Spleen (tissue), 11 donors: ENCODE results near the gene PLD4. TPM values are rescaled to one million over a fixed set of nuclear protein-coding genes. Genes with fewer than 3 reads are reported as not detected.

ENCODE experiments used
- DNase-seq: peaks from one replicate; pipeline ENCODE4 v3.0.0-alpha.2; 2020
- H3K27ac ChIP-seq, 8 donors: fragments of 200-600 bp; sonication (generic) in 7 of 8; 1 replicate in 4 of 8; 2 replicates in 4 of 8; pipeline versions ENCODE4 v1.5.0 to v1.8.0; 2016 to 2021; ENCODE audit warnings: inconsistent platforms in 4 of 8, mild to moderate bottlenecking in 4 of 8, moderate library complexity in 1 of 8
- H3K27me3 ChIP-seq, 7 donors: fragments of 200-600 bp; sonication (generic) in 6 of 7; replicated peaks in 1 of 7; 1 replicate in 4 of 7; 2 replicates in 3 of 7; pipeline versions ENCODE4 v1.5.0 to v1.8.0; 2016 to 2021; ENCODE audit warnings: inconsistent platforms in 3 of 7, mild to moderate bottlenecking in 1 of 7
- H3K36me3 ChIP-seq, 6 donors: fragments of 200-600 bp; sonication (generic) in 5 of 6; 1 replicate in 4 of 6; 2 replicates in 2 of 6; pipeline versions ENCODE4 v1.5.0 to v1.8.0; 2016 to 2021; ENCODE audit warnings: inconsistent platforms in 2 of 6
- H3K4me1 ChIP-seq, 6 donors: fragments of 200-600 bp; sonication (generic) in 5 of 6; 1 replicate in 3 of 6; 2 replicates in 3 of 6; pipeline versions ENCODE4 v1.5.0 to v1.8.0; 2016 to 2021; ENCODE audit warnings: inconsistent platforms in 3 of 6
- H3K4me3 ChIP-seq, 8 donors: fragments of 200-600 bp; sonication (generic) in 7 of 8; 1 replicate in 4 of 8; 2 replicates in 4 of 8; pipeline versions ENCODE4 v1.5.0 to v1.8.0; 2016 to 2021; ENCODE audit warnings: inconsistent platforms in 4 of 8, mild to moderate bottlenecking in 4 of 8, moderate library complexity in 2 of 8
- H3K9me3 ChIP-seq, 8 donors: fragments of 200-600 bp; sonication (generic) in 7 of 8; 1 replicate in 4 of 8; 2 replicates in 4 of 8; pipeline versions ENCODE4 v1.5.0 to v1.8.0; 2016 to 2021; ENCODE audit warnings: inconsistent platforms in 4 of 8
- POLR2A ChIP-seq, 3 donors: fragments of 450-650 bp; IDR thresholded peaks; one replicate each; pipeline ENCODE4 v1.5.1; 2017; ENCODE audit warnings: antibody characterized with exemption in 3 of 3, mild to moderate bottlenecking in 1 of 3
- POLR2AphosphoS5 ChIP-seq, 3 donors: sonication (generic); formaldehyde crosslinking; IDR thresholded peaks; one replicate each; pipeline ENCODE4 v1.5.1; 2017; ENCODE audit warnings: antibody characterized with exemption in 3 of 3
- WGBS, 5 donors: extraction: QIAGEN DNeasy Blood & Tissue Kit in 3 of 5; methylation state at CpG; one replicate each; pipeline versions ENCODE4 v1.1.5 to v1.1.7; 2013 to 2018; 5-methylcytosine and 5-hydroxymethylcytosine counted together
- intact Hi-C: fragments of 100-400 bp; cut with DNase I; formaldehyde crosslinking; loops from one replicate; pipeline ENCODE4 v1.15.0; 2023; ENCODE audit warnings: low total_unique reads
- polyA plus RNA-seq, 3 donors: library from polyadenylated mRNA; stranded (reverse); fragments of 200-250 nt; gene quantifications; one replicate each; pipeline ENCODE4 v1.2.1, GENCODE V29; 2013
- total RNA-seq, 7 donors: library from RNA; depleted of rRNA in 3 of 7; stranded (reverse); fragments of >200 nt in 3 of 7; fragmentation: NEBNext Ultra II Directional in 4 of 7; extraction: Animal tissue kit (Norgen Biotek cat#: 25700) in 4 of 7; gene quantifications; one replicate each; pipeline versions ENCODE4 v1.1.0 to v1.2.1, GENCODE V29; 2016 to 2021
- TF ChIP-seq, protein P1 (sequence below), 11 experiments: fragments of 200-600 bp in 7 of 11; fragments of 450-650 bp in 4 of 11; sonication (generic) in 4 of 11; IDR thresholded peaks in 8 of 11; conservative IDR thresholded peaks in 3 of 11; 1 replicate in 7 of 11; 2 replicates in 4 of 11; pipeline versions ENCODE4 v1.4.0 to v1.8.0; 2016 to 2021; ENCODE audit warnings: antibody characterized with exemption in 11 of 11, inconsistent platforms in 4 of 11, mild to moderate bottlenecking in 1 of 11
- donor health status: healthy with polysubstance abuse.
- donor health status: DM: no; HTN: no; CAD: no; lungs with moderate emphysema.
- donor health status: DM: no; HTN: no; CAD: no.
- donor health status: Bipolar disorder and iron deficiency.
- donor health status: healthy.
- donor health status: DM: no; HTN: no; CAD: no.
- donor health status: DM: yes; HTN: yes; CAD: no.

The PLD4 gene
- total and polyA plus RNA-seq, 10 donors, result 5.4 to 31.3 (median 22.9) TPM

DNA sequence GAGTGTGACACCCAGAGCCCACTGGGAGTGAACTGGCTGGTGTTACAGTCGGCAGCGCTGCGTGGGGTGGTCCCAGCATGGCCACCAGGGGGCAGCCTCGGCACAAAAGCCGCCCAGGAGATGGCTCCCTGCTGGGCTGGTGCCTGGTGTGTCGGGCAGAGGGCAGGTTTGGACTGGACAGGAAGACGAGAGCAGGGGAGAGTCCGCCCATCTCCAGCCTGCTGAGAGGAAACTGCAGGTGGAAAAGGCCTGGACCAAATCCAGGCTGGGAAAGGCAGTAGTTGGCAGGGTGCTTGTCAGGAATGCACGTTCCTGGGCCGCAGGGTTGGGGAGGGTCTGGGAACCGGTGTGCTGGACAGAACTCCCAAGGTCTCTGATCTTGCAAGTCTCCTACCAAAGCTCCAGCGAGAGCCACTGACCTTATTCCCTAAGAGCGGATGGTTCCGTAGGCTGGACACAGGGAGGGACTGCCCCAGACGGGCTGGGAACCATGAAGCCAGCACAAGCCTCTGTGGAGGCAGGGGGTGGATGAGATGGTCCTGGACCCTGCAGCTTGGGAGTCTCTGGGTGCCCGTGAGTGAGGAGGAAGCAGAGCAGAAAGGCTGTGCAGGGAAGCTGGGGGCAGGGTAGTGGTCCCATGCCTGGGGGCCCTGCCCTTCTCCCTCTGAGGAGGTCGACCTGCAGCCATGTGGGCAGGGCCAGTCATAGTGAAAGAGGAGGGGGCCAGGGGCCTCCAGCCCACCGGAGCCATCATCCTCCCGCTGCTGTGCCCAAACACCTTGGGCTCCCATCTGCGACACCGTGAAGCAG is 51.7 kb downstream of the PLD4 start:
- Histone ChIP-seq H3K27me3 (peaks cover 0 to 75% (median 38%) of the 10 kb centered on the region in 7 donors), H3K36me3 (no peaks in the 10 kb centered on the region), H3K4me3 (peak overlapping the region in 1 of 8 donors; percentile 22), H3K9me3 (no peaks in the 10 kb centered on the region), H3K27ac (no peak overlapping the region), H3K4me1 (peaks cover 9 to 55% (median 34%) of the 10 kb centered on the region in 6 donors)
- intact Hi-C loops, result loop anchor here (2.0 kb wide), 1 partner anchor 68 kb away; no protein-coding TSS in a partner anchor
- TF ChIP-seq POLR2AphosphoS5 (IDR thresholded peaks at IDR 0.05), result peak; percentile 46 to 76 (median 63)
- TF ChIP-seq, protein P1, sequence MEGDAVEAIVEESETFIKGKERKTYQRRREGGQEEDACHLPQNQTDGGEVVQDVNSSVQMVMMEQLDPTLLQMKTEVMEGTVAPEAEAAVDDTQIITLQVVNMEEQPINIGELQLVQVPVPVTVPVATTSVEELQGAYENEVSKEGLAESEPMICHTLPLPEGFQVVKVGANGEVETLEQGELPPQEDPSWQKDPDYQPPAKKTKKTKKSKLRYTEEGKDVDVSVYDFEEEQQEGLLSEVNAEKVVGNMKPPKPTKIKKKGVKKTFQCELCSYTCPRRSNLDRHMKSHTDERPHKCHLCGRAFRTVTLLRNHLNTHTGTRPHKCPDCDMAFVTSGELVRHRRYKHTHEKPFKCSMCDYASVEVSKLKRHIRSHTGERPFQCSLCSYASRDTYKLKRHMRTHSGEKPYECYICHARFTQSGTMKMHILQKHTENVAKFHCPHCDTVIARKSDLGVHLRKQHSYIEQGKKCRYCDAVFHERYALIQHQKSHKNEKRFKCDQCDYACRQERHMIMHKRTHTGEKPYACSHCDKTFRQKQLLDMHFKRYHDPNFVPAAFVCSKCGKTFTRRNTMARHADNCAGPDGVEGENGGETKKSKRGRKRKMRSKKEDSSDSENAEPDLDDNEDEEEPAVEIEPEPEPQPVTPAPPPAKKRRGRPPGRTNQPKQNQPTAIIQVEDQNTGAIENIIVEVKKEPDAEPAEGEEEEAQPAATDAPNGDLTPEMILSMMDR (IDR thresholded peaks at IDR 0.05 in 8 of 11, conservative IDR thresholded peaks at IDR 0.05 in 3 of 11), result peak; percentile 88 to 98 (median 95)
- TF ChIP-seq POLR2A (IDR thresholded peaks at IDR 0.05), result no peak
- 28 to 45% (median 40%) methylated on average over 13 to 21 of the region's 21 CpGs for WGBS, 5 donors
- DNase-seq, result peak; percentile 96

DNA sequence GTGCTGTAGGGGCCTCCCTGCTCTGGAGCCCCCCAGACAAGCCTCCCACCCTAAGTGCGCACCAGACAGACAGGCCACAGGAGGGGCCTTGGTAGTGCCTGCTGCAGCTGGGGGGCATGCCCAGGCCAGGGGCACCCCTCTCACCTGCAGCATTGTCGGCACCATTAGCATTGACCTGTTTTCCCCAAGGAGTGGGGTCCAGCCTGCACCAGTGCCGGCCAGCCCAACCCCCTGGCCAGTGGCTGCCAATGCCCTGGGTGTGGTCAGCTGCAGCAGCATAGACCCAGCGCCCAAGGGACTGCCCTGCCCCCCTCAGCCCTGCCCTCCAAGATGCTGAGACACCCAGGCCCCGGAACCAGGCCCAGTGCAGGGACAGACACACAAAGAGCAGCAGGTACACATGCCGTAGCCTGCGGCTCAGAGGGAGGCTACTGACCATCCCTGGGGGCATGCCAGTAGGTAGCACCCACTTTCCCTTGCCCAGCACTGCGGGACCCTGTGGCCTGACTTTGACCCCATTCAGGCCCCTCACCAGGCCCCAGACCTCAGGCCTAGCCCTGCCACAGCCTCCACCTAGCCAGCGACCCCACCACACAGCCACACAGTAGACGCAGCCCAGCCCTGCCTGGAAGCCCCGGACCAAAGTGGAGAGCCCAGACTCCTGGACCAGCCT is 52.5 kb downstream of the PLD4 start:
- DNase-seq, result peak; percentile 75
- Histone ChIP-seq H3K4me3 (peak overlapping the region in 4 of 8 donors; percentile 43 to 70 (median 48)), H3K27ac (no peak overlapping the region), H3K36me3 (no peaks in the 10 kb centered on the region), H3K4me1 (peaks cover 9 to 55% (median 34%) of the 10 kb centered on the region in 6 donors), H3K9me3 (no peaks in the 10 kb centered on the region), H3K27me3 (peaks cover 0 to 70% (median 38%) of the 10 kb centered on the region in 7 donors)
- TF ChIP-seq POLR2A (IDR thresholded peaks at IDR 0.05), result no peak
- TF ChIP-seq, protein P1 (IDR thresholded peaks at IDR 0.05 in 8 of 11, conservative IDR thresholded peaks at IDR 0.05 in 3 of 11), result no peak
- TF ChIP-seq POLR2AphosphoS5 (IDR thresholded peaks at IDR 0.05), result no peak
- intact Hi-C loops, result loop anchor here (2.0 kb wide), 1 partner anchor 68 kb away; no protein-coding TSS in a partner anchor
- WGBS, 5 donors, result 63 to 80% (median 77%) methylated on average over 6 to 11 of the region's 11 CpGs; no CpG with 5 or more reads in 1 of the 5 donors

DNA sequence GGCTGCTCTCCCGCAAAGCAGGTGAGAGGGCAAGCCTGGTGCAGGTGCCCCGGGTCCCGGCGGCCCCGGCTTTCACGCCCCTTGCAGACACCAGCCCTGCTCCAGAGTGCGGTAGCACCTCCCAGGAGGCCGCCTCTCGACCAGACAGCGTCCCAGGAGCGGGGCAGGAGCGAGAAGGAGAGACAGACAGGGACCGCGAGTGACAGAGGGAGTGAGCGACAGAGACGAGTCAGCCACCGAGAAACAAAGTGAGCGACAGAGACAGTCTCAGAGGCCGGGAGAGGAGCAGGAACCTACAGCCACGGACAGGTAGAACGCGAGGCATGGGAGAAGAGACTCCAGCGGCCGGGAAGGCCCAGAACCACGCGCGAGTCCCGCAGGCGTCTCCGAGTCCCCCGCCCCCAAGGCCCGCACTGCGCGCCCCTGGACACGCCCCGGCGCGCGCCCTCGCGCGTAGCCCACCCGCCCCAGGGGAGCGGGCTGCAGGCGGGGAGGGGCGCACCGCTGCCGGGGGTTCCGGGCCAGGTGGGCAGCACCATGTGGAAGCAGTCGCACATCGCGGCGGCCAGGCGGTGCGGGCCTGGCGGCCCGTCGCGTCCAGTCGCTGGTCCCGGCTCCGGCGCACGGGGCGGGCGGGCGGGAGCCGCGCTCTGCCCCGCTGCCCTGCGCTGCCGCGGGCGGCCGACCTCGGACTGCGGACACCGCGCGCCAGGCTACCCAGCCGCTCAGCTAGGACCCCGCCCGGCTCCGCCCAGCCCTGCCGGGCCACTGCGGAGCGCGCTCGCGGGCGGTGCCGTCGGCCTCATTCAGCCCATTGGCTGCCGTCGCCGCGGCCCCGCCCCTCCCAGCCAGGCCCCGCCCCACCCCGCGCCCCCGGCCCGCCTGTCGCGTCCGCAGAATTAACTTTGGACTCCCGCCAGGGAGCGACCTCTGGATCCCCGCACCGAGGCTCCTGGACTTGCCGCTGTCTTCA is 53.3 kb downstream of the PLD4 start, which contains the start of gene AHNAK2:
TSS of gene AHNAK2 (minus strand) at position 694 of the 973 bp plus-strand sequence. CDS start at position 557, 137 bp downstream.
- H3K4me3 ChIP-seq, result peak within 1 kb of the TSS; percentile 21 to 70 (median 44)
- peaks cover 9 to 54% (median 34%) of the 10 kb centered on the region in 6 donors for H3K4me1 ChIP-seq

More for the DNA sequence above, 53.3 kb downstream of the PLD4 start, which contains the start of gene AHNAK2:
- intact Hi-C loops, result loop anchor here (2.0 kb wide), 1 partner anchor 67 kb away; no protein-coding TSS in a partner anchor
- H3K36me3 ChIP-seq, result no peaks in the 10 kb centered on the region
- DNase-seq, result peak; percentile 87
- no peak within 1 kb of the TSS for H3K27ac ChIP-seq
- H3K27me3 ChIP-seq, result peaks cover 0 to 62% (median 37%) of the 10 kb centered on the region in 7 donors
- TF ChIP-seq, protein P1 (IDR thresholded peaks at IDR 0.05 in 8 of 11, conservative IDR thresholded peaks at IDR 0.05 in 3 of 11), result no peak
- TF ChIP-seq POLR2AphosphoS5 (IDR thresholded peaks at IDR 0.05), result peak in 2 of 3 donors; percentile 28 to 55
- no peaks in the 10 kb centered on the region for H3K9me3 ChIP-seq
- WGBS, 5 donors, result 0 to 4% (median 4%) methylated on average over 13 to 111 of the region's 111 CpGs
